OCI-LY1 (cell line): ENCODE results near the gene ATP8B3.
A peak's percentile ranks its signal among the peaks of the same experiment; 100 is the strongest.

ENCODE experiments used
- H2AFZ ChIP-seq: fragments of 200-600 bp; sonication (generic), shearing (Covaris generic); 2 replicates; pipeline ENCODE4 v1.6.0; 2014; ENCODE audit warnings: antibody characterized with exemption, mild to moderate bottlenecking, low read length
- H3F3A ChIP-seq: fragments of 200-600 bp; sonication (generic), shearing (Covaris generic); 2 replicates; pipeline ENCODE4 v1.6.0; 2014; ENCODE audit warnings: mild to moderate bottlenecking, antibody characterized with exemption, low read length, moderate library complexity; ENCODE audit not compliant: insufficient read depth
- H3K27ac ChIP-seq: fragments of 200-600 bp; sonication (generic); 2 replicates; pipeline ENCODE4 v1.5.1; 2014; ENCODE audit warnings: low read length, mixed run types, mild to moderate bottlenecking, low read depth; ENCODE audit not compliant: poor library complexity, severe bottlenecking
- H3K27me3 ChIP-seq: fragments of 200-600 bp; sonication (generic); 2 replicates; pipeline ENCODE4 v1.6.0; 2014; ENCODE audit warnings: antibody characterized with exemption, mild to moderate bottlenecking, low read length, moderate library complexity; ENCODE audit not compliant: insufficient read depth
- H3K36me3 ChIP-seq: fragments of 200-600 bp; sonication (generic); 2 replicates; pipeline ENCODE4 v1.6.1; 2014; ENCODE audit warnings: mild to moderate bottlenecking, antibody characterized with exemption, low read length, moderate library complexity, mixed read lengths; ENCODE audit not compliant: insufficient read depth
- H3K4me1 ChIP-seq: fragments of 200-600 bp; sonication (generic); 2 replicates; pipeline ENCODE4 v1.5.1; 2014; ENCODE audit warnings: mild to moderate bottlenecking, low read length, moderate library complexity; ENCODE audit not compliant: insufficient read depth, severe bottlenecking
- H3K4me2 ChIP-seq: fragments of 200-600 bp; sonication (generic), shearing (Covaris generic); 2 replicates; pipeline ENCODE4 v1.6.1; 2014; ENCODE audit warnings: low read length
- H3K4me3 ChIP-seq: fragments of 200-600 bp; sonication (generic); 2 replicates; pipeline ENCODE4 v1.5.1; 2014; ENCODE audit warnings: low read length, low read depth, mild to moderate bottlenecking, mixed read lengths; ENCODE audit not compliant: poor library complexity, severe bottlenecking
- H3K79me2 ChIP-seq: fragments of 200-600 bp; shearing (Covaris generic); 2 replicates; pipeline ENCODE4 v1.6.1; 2016; ENCODE audit warnings: mixed run types, low read length, mixed read lengths; ENCODE audit not compliant: insufficient read depth
- H3K9ac ChIP-seq: fragments of 200-600 bp; sonication (generic), shearing (Covaris generic); 2 replicates; pipeline ENCODE4 v1.6.1; 2014; ENCODE audit warnings: mild to moderate bottlenecking, low read length, mixed read lengths
- H3K9me2 ChIP-seq: fragments of 200-600 bp; sonication (generic), shearing (Covaris generic); 2 replicates; pipeline ENCODE4 v1.6.1; 2014; ENCODE audit warnings: low read depth, mild to moderate bottlenecking, low read length, mixed read lengths
- H3K9me3 ChIP-seq: fragments of 200-600 bp; shearing (Covaris generic); 2 replicates; pipeline ENCODE4 v1.6.1; 2014; ENCODE audit warnings: low read length, mixed read lengths
- H4K20me1 ChIP-seq: fragments of 200-600 bp; sonication (generic), shearing (Covaris generic); 2 replicates; pipeline ENCODE4 v1.6.0; 2016; ENCODE audit warnings: mild to moderate bottlenecking, low read length; ENCODE audit not compliant: insufficient read depth
- EZH2 ChIP-seq: fragments of 200-600 bp; sonication (generic), shearing (Covaris generic); IDR thresholded peaks from 2 replicates; pipeline ENCODE4 v1.8.0; 2017; ENCODE audit warnings: borderline replicate concordance, mixed run types, mild to moderate bottlenecking, antibody characterized with exemption, low read length, moderate library complexity, mixed read lengths
- TF ChIP-seq, protein P1 (sequence below): fragments of 200-600 bp; sonication (generic), shearing (Covaris generic); IDR thresholded peaks from 2 replicates; pipeline ENCODE4 v1.5.1; 2017; ENCODE audit warnings: mild to moderate bottlenecking, antibody characterized with exemption, low read length, moderate library complexity, mixed read lengths

Gene ATP8B3

DNA sequence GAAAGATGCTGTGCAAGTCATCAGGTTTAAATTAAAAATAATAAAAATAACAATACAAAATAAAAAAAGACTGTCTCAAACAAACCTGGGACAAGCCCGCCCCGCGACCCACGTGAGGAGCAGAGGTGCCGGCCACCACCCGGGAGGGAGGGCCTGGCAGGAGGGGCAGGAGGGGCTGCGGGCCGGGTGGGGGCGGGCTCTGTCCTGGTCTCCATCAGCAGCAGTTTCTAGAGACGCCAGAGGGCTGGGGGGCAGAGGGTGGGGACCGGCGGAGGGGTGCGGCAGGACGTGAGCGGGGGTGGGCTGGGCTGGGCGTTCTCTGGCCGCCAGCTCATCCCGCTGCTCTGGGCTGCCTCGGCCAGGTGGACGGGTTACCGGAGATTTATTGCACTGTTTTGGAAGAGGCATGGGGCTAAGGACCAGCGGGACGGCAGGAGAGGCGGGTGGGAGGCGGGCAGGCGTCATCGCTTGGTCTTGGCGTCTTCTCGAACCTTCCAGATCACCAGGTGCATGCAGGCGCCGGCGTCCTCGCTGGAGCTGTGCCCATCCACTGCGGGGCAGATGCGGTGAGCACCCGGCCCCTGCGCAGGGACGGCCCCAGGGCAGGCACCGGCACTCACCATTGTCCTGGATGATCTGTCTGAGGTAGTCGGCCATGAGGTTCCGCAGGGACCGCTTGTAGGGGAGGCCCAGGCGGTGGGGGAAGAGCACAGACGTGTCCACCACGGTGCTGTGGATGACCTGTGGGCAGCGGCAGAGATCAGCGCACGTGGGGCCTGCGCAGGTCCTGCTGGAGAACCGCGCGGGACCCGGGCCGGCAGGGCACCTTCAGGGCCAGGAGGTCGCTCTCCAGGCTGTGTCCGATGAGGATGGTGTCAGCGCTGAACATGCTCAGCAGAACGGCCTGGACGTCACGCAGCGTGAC lies 3.8 kb upstream of the ATP8B3 start:
- no peak for TF ChIP-seq EZH2
- TF ChIP-seq, protein P1, sequence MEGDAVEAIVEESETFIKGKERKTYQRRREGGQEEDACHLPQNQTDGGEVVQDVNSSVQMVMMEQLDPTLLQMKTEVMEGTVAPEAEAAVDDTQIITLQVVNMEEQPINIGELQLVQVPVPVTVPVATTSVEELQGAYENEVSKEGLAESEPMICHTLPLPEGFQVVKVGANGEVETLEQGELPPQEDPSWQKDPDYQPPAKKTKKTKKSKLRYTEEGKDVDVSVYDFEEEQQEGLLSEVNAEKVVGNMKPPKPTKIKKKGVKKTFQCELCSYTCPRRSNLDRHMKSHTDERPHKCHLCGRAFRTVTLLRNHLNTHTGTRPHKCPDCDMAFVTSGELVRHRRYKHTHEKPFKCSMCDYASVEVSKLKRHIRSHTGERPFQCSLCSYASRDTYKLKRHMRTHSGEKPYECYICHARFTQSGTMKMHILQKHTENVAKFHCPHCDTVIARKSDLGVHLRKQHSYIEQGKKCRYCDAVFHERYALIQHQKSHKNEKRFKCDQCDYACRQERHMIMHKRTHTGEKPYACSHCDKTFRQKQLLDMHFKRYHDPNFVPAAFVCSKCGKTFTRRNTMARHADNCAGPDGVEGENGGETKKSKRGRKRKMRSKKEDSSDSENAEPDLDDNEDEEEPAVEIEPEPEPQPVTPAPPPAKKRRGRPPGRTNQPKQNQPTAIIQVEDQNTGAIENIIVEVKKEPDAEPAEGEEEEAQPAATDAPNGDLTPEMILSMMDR = no peak
- Histone ChIP-seq H3K9ac (no peak overlapping the region), H3K27me3 (0 out of 2 replicates have a peak, but pooled peaks cover 3% of the 10 kb centered on the region), H3K4me3 (no peak overlapping the region), H3K27ac (no peak overlapping the region), H3K4me1 (peaks cover 14% of the 10 kb centered on the region), H3K9me2 (no peaks in the 10 kb centered on the region), H3K79me2 (no peaks in the 10 kb centered on the region), H2AFZ (no peak overlapping the region), H4K20me1 (no peaks in the 10 kb centered on the region), H3K4me2 (no peak overlapping the region), H3K9me3 (no peaks in the 10 kb centered on the region), H3K36me3 (peaks cover 57% of the 10 kb centered on the region), H3F3A (no peaks in the 10 kb centered on the region)

DNA sequence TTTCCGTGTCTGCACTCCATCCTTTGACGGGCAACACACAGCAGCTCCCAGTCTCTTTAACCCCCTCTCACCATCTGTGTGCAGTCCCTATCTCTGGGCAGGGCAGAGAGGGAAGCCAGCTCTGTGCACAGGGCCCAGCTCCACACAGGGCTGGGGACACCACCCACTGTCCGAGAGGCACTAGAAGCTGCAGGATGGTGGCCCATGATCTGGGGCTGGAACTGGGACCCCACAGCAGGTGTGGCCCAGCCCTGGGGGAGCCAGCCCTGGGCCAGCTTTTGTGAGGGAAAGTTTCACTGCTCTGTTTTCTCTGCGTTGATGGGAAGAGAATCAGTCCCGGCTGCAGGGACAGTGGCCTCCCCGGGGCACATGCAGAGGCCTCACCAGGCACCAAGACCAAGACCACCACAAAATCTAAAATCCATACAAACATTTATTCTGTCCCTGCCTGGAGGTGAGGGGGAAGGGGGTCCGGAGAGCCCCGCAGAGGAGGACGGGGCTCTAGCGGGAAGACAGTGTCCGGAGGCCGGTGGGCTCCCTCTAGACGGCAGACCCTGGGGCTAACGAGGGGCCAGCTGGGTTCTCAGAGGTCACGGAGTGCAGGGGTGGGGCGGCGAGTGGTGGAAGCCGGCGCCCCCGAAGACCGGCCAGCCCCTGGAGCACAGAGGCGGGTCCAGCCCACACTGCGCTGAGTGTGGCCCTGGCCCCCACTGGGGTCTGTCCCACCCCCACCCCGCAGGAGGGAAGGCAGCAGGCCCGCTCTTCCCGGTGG lies 2.9 kb upstream of the ATP8B3 start:
- Histone ChIP-seq H3K4me1 (peaks cover 14% of the 10 kb centered on the region), H3K27ac (no peak overlapping the region), H3K4me3 (no peak overlapping the region), H3K4me2 (no peak overlapping the region), H3K79me2 (no peaks in the 10 kb centered on the region), H3K36me3 (peaks cover 49% of the 10 kb centered on the region), H3K9ac (no peak overlapping the region), H3F3A (no peaks in the 10 kb centered on the region), H2AFZ (no peak overlapping the region), H4K20me1 (no peaks in the 10 kb centered on the region), H3K27me3 (0 out of 2 replicates have a peak, but pooled peaks cover 3% of the 10 kb centered on the region), H3K9me2 (no peaks in the 10 kb centered on the region), H3K9me3 (no peaks in the 10 kb centered on the region)
- no peak for TF ChIP-seq EZH2
- TF ChIP-seq, protein P1 = no peak

DNA sequence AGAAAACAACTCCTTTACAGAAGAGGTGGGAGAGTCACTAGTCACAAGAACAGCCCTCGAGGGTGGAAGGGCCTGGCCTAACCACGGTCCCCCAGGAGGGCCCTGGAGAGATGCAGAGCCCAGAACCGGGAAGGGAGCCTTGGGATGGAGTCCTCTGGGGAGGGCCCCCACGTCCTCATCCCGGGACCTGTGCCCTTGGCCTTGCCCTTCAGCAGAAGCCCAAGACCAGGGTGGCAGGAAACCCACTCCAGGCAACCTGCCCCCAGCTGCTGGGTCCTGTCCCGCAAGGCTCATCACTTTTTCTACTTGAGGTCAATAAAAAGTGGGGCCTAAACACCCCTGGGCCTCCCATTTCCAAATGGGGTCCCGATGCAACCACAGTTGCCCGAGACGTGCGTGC lies 2.3 kb upstream of the ATP8B3 start:
- H3K4me1 ChIP-seq = peaks cover 14% of the 10 kb centered on the region
- H3K9me3 ChIP-seq = no peaks in the 10 kb centered on the region
- H3F3A ChIP-seq = no peaks in the 10 kb centered on the region
- no peak overlapping the region for H2AFZ ChIP-seq
- no peak overlapping the region for H3K4me3 ChIP-seq
- no peak overlapping the region for H3K9ac ChIP-seq
- H3K4me2 ChIP-seq = no peak overlapping the region
- TF ChIP-seq, protein P1 = no peak
- TF ChIP-seq EZH2 = no peak
- no peaks in the 10 kb centered on the region for H3K79me2 ChIP-seq
- H4K20me1 ChIP-seq = no peaks in the 10 kb centered on the region
- 0 out of 2 replicates have a peak, but pooled peaks cover 3% of the 10 kb centered on the region for H3K27me3 ChIP-seq
- H3K9me2 ChIP-seq = no peaks in the 10 kb centered on the region
- H3K27ac ChIP-seq = peak overlapping the region; percentile 3
- H3K36me3 ChIP-seq = peaks cover 43% of the 10 kb centered on the region
